NT2/D1 (cell line): ENCODE data around the gene MAGEA4.

ENCODE experiments used
- SUZ12 ChIP-seq: IDR thresholded peaks from 2 replicates; pipeline ENCODE4 v1.6.1; 2011; ENCODE audit not compliant: insufficient read length, insufficient read depth; ENCODE audit errors: extremely low read depth
- YY1 ChIP-seq: IDR thresholded peaks from 2 replicates; pipeline ENCODE4 v1.6.1; 2011; ENCODE audit not compliant: insufficient read length, insufficient read depth

DNA sequence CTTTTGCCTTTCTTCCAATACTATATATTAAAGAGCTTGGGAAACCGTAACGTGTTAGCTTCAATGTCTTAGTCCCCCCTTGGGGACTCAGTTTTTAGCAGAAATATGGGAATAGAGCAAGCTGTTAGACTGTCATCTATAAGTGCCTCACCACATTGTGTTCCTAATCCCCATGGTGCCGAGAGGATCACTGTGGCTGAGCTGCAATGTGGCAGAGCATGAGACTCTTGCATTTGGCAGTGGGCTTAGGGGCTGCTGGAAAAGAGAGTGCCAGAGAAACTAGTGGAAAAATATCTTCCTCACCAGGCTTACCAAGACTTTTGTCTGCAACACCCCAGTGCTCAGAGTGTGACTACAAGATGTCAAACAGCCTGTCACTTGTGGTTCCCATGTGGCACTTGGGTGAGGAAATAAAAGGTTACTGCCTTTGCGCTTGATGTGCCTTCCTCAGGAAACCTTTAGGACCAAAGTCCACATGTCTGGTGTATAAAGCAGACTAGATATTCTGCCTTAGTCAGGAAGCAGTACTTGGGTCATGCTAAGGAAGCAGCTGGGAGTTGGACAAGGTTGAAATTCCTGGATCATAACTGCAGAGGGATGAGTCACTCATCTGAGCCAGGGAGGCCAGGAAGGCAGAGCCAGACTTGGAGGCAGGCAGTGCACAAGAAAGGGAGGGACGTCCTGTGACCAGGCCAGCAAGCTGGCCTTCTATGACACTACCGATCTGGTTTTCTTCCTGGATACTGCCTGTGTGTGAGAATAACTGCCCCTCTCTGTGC is 9.7 kb upstream of the MAGEA4 start:
- TF ChIP-seq SUZ12 (no peak), YY1 (no peak)
